Astrocyte (in vitro differentiated cells and primary cell): ENCODE data around the gene SNAP25.

Source experiments
- CTCF ChIP-seq: IDR thresholded peaks from 2 replicates; pipeline ENCODE4 v1.5.1; 2011; ENCODE audit warnings: low read depth, mild to moderate bottlenecking, inconsistent platforms, low read length, moderate library complexity; ENCODE audit not compliant: insufficient read depth
- EZH2 ChIP-seq: IDR thresholded peaks from 2 replicates; pipeline ENCODE4 v1.6.1; 2012; ENCODE audit warnings: mild to moderate bottlenecking, low read length, inconsistent platforms; ENCODE audit not compliant: insufficient read depth

GRCh38 chr20:10308652-10309051, 90.0 kb downstream of the SNAP25 start:
- TF ChIP-seq CTCF, result no peak
- no peak for TF ChIP-seq EZH2
